GM19023 (cell line): ENCODE data around the gene BFSP2.
"Not testable (repeated sequence)": the region's sequence is repeated elsewhere in the genome, so short reads cannot be mapped to it uniquely, and the experiment has no call there.

ENCODE experiments used
- ATAC-seq: cut with Tn5 transposase; IDR thresholded peaks from one replicate; pipeline ENCODE4 v1.9.1; 2021; ENCODE audit warnings: mild to moderate bottlenecking, moderate library complexity; ENCODE audit not compliant: unreplicated experiment

BFSP2 gene

GRCh38 chr3:133477487-133477886 is 77.6 kb downstream of the BFSP2 start:
- ATAC-seq, result peak; percentile 39

- no peak for ATAC-seq
Observed at GRCh38 chr3:133478624-133479023, 78.8 kb downstream of the BFSP2 start.

- no peak for ATAC-seq
Observed at GRCh38 chr3:133479401-133479800, 79.5 kb downstream of the BFSP2 start.

GRCh38 chr3:133479895-133480669 is 80.2 kb downstream of the BFSP2 start:
- peak; percentile 41 for ATAC-seq

GRCh38 chr3:133482474-133482873 is 82.6 kb downstream of the BFSP2 start:
- not testable (repeated sequence) for ATAC-seq

GRCh38 chr3:133486658-133487057 is 86.8 kb downstream of the BFSP2 start:
- ATAC-seq, result no peak

GRCh38 chr3:133487204-133487603 is 87.3 kb downstream of the BFSP2 start:
- ATAC-seq, result no peak

GRCh38 chr3:133487920-133488540 is 88.2 kb downstream of the BFSP2 start:
- no peak for ATAC-seq

GRCh38 chr3:133488785-133489367 is 89.0 kb downstream of the BFSP2 start:
- no peak for ATAC-seq

- ATAC-seq, result no peak
Observed at GRCh38 chr3:133489466-133490085, 89.7 kb downstream of the BFSP2 start.

- ATAC-seq, result peak; percentile 91
Observed at GRCh38 chr3:133490468-133491351, 90.9 kb downstream of the BFSP2 start.

- ATAC-seq, result peak; percentile 22
Observed at GRCh38 chr3:133491481-133492059, 91.7 kb downstream of the BFSP2 start.

- ATAC-seq, result no peak
Observed at GRCh38 chr3:133492159-133492741, 92.4 kb downstream of the BFSP2 start.

- no peak for ATAC-seq
Observed at GRCh38 chr3:133494469-133494868, 94.6 kb downstream of the BFSP2 start.

GRCh38 chr3:133502542-133502941 is 102.7 kb downstream of the BFSP2 start:
- ATAC-seq, result not testable (repeated sequence)

GRCh38 chr3:133503409-133503808 is 103.6 kb downstream of the BFSP2 start:
- ATAC-seq, result no peak

- no peak for ATAC-seq
Observed at GRCh38 chr3:133504736-133505135, 104.9 kb downstream of the BFSP2 start.

GRCh38 chr3:133505813-133506212 is 106.0 kb downstream of the BFSP2 start:
- peak; percentile 41 for ATAC-seq

GRCh38 chr3:133506215-133506901 is 106.5 kb downstream of the BFSP2 start:
- peak; percentile 95 for ATAC-seq
